ENCODE measurements around the gene MAP3K7. TPM values are rescaled to one million over a fixed set of nuclear protein-coding genes. Genes with fewer than 3 reads are reported as not detected.

The MAP3K7 gene
- total and polyA plus RNA-seq, 2 of the 8 experiments (the other 6 are each of a cell fraction or from before 2014, with no cell fraction given) = 27.3 to 34.8 TPM

DNA sequence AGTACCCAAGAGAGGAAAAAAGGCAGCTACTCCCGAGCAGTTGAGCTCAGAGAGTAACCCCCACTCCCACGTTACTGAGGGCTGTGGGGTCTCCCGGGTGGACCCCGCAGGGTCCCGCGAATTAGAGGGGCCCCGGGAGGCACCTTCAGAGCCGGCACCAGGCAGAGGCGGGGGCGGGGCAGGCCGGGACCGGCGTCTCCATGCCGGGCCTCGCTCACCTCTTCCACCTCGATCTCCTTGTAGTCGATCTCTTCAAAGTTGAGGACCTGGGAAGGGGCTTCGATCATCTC lies 381 bp downstream of the MAP3K7 start:
- Histone ChIP-seq H2AK5ac (ENCODE audit: low read depth, low read length) (no peak overlapping the region), H3K9me3 (ENCODE audit: insufficient read depth in 2 of 2, low read depth in 1 of 2, low read length in 1 of 2) (no peaks in the 10 kb centered on the region), H3K36me3 (ENCODE audit: control insufficient read depth in 2 of 4, insufficient read depth in 4 of 4, low read length in 3 of 4) (no peaks in the 10 kb centered on the region), H3K4me2 (ENCODE audit: insufficient read depth in 1 of 2, low read depth in 2 of 2, low read length in 2 of 2) (peak overlapping the region; percentile 69 to 80), H4K20me1 (replicated peaks in 1 of 2; ENCODE audit: control insufficient read depth in 1 of 2, insufficient read depth in 2 of 2, low read length in 2 of 2) (peaks cover 3 to 8% of the 10 kb centered on the region in 2 experiments), H3K4me1 (replicated peaks in 1 of 4; ENCODE audit: control insufficient read depth in 3 of 4, insufficient read depth in 4 of 4, low read length in 3 of 4) (no peaks in the 10 kb centered on the region), H2BK5ac (ENCODE audit: low read depth, low read length) (0 out of 2 replicates have a peak overlapping the region, but pooled peaks have one; percentile 88), H3K4ac (replicated peaks; ENCODE audit: insufficient read length, low read depth, low read length) (no peak overlapping the region), H3K23me2 (ENCODE audit: low read depth, low read length) (peaks cover 6% of the 10 kb centered on the region), H2BK12ac (ENCODE audit: low read depth, low read length) (no peak overlapping the region), H4K91ac (replicated peaks; ENCODE audit: insufficient read length, low read length) (no peak overlapping the region), H4K8ac (ENCODE audit: extremely low read depth, insufficient read depth, low read length) (peak overlapping the region; percentile 99), H3K4me3 (ENCODE audit: extremely low read depth in 1 of 4, insufficient read depth in 2 of 4, low read depth in 3 of 4, low read length in 4 of 4) (peak overlapping the region; percentile 78 to 98 (median 95)), H3K18ac (ENCODE audit: extremely low read depth, low read length) (no peak overlapping the region), H2AFZ (ENCODE audit: low read length) (no peak overlapping the region), H2BK20ac (ENCODE audit: low read length) (no peak overlapping the region), H4K5ac (ENCODE audit: insufficient read length, low read depth, low read length) (no peak overlapping the region), H3K23ac (ENCODE audit: insufficient read length) (no peak overlapping the region), H2BK120ac (replicated peaks; ENCODE audit: low read depth, low read length) (no peak overlapping the region), H3K27ac (ENCODE audit: low read depth, low read length) (peak overlapping the region; percentile 88), H3K79me1 (ENCODE audit: low read depth, low read length) (no peaks in the 10 kb centered on the region; the same call in 1 of the 2 replicates), H3K9ac (replicated peaks in 1 of 4; ENCODE audit: extremely low read depth in 1 of 4, low read depth in 3 of 4, low read length in 3 of 4) (peak overlapping the region; percentile 72 to 90 (median 82)), H3K27me3 (replicated peaks in 1 of 4; ENCODE audit: control insufficient read depth in 3 of 4, extremely low read depth in 1 of 4, insufficient read depth in 3 of 4, low read length in 3 of 4) (no peaks in the 10 kb centered on the region; a peak in 3 of 7 replicates), H3K56ac (replicated peaks; ENCODE audit: insufficient read length, low read depth, low read length) (peak overlapping the region; percentile 67), H3K79me2 (ENCODE audit: control insufficient read depth in 1 of 2, insufficient read depth in 2 of 2, low read length in 2 of 2) (peaks cover 0 to 50% of the 10 kb centered on the region in 2 experiments; a peak in 3 of 4 replicates), H3K14ac (ENCODE audit: insufficient read length) (no peak overlapping the region), H2BK15ac (ENCODE audit: low read length) (no peak overlapping the region)
- ChIA-PET POLR2A (ENCODE audit: partially characterized antibody) (interaction anchor here (1.2 to 1.4 kb wide), 3 partner anchors 19 to 85 kb away, joined by 3 to 9 read pairs (median 6); no protein-coding TSS in a partner anchor), CTCF (ENCODE audit: partially characterized antibody) (no interaction called here)
- FAIRE-seq (no peak), DNase-seq (ENCODE audit: low read depth in 1 of 2, low spot score in 2 of 2) (no peak)
- 1% methylated on average over 12 of the region's 18 CpGs; no CpG with 5 or more reads in 1 of the 2 experiments for WGBS, 2 experiments (ENCODE audit: extremely low coverage in 1 of 2, insufficient coverage in 1 of 2, insufficient read length in 1 of 2, insufficient replicate concordance in 2 of 2, low coverage in 1 of 2, low lambda C conversion rate in 2 of 2, missing lambda C conversion rate in 1 of 2)
- TF ChIP-seq TEAD4 (IDR thresholded peaks at IDR 0.05; ENCODE audit: low read depth, low read length) = no peak
- no peak for TF ChIP-seq SIN3A (conservative IDR thresholded peaks at IDR 0.05 in 1 of 2, IDR thresholded peaks at IDR 0.05 in 1 of 2; ENCODE audit: low read depth in 1 of 2, low read length in 2 of 2)
- TF ChIP-seq POLR2A (IDR thresholded peaks at IDR 0.05; ENCODE audit: control extremely low read depth in 1 of 2, low read depth in 2 of 2, low read length in 2 of 2) = no peak
- no peak for TF ChIP-seq CEBPB (IDR thresholded peaks at IDR 0.05; ENCODE audit: low read depth, low read length)

Measured in H1 (cell line).